LNCaP clone FGC (cell line): ENCODE measurements around the gene MAP4K4.

Experiments used
- DNase-seq: peaks from one replicate; pipeline ENCODE4 v3.0.0-alpha.2; 2011; ENCODE audit warnings: low read depth
- H3K4me3 ChIP-seq: 2 replicates; pipeline ENCODE4 v1.5.1; 2011; ENCODE audit warnings: mild to moderate bottlenecking, low read depth, low read length, control low read depth
- TF ChIP-seq, protein P1 (sequence below): IDR thresholded peaks from 2 replicates; pipeline ENCODE4 v1.5.1; 2012; ENCODE audit warnings: mild to moderate bottlenecking; ENCODE audit not compliant: control insufficient read depth, insufficient read depth; ENCODE audit errors: extremely low read depth

Gene MAP4K4

DNA sequence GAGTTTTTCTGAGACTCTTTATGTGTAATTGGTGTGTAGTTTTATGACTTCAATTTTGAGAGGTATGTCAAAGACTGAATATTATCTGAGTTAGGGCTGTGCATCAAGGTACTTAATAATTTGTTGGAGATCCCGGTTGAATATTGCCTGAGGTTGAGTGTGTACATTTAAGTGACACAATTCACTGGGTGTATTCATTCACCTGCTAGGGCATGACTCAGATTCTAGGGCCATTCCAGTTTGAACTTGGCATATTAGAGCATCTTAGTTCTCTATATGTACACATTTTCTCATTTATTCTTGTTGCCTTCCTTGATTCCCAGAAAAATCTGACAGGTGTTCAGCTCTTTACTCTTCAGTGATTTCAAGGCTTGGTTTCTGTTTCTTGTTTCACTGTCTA, 12.5 kb downstream of the MAP4K4 start:
- no peak for DNase-seq
- TF ChIP-seq, protein P1, sequence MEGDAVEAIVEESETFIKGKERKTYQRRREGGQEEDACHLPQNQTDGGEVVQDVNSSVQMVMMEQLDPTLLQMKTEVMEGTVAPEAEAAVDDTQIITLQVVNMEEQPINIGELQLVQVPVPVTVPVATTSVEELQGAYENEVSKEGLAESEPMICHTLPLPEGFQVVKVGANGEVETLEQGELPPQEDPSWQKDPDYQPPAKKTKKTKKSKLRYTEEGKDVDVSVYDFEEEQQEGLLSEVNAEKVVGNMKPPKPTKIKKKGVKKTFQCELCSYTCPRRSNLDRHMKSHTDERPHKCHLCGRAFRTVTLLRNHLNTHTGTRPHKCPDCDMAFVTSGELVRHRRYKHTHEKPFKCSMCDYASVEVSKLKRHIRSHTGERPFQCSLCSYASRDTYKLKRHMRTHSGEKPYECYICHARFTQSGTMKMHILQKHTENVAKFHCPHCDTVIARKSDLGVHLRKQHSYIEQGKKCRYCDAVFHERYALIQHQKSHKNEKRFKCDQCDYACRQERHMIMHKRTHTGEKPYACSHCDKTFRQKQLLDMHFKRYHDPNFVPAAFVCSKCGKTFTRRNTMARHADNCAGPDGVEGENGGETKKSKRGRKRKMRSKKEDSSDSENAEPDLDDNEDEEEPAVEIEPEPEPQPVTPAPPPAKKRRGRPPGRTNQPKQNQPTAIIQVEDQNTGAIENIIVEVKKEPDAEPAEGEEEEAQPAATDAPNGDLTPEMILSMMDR = no peak
- H3K4me3 ChIP-seq = no peak overlapping the region

DNA sequence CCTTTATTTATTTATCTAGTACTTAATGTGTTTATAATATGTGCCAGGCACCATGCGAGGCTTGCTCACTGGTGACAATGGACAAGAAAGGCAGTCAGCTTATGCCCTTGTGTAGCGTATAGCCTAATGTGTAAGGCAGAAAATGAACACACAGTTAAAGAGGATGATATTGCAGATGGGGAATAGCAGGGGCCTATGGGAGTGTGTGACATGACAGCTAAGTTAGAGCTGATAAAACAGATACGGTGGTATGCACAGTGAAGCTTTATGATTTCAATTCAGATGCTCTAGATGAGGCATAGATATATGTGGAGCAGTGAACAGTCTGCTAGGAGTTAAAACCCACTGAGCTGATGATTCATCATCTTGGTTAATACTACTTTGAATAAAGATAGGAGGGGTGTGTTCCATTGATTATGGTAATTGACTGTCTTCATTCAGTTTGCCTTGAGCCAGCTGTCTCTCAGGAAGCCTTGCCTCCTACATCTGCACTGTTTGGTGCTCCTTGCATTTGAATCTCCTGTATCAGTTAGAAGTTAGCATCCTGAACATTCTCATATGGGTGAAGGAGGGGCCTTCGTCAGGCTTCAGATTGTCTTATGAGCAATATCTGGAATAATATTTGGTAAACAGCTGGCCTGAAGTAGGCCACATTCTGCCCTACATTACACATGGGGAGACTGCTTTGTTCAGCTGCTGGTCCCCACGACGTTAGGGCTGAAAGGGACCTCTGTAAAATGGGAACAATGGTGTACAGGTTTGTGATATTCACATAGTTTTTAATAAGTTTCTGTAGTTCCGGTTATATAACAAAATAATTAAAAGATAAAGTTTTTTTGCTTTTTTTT, 13.2 kb downstream of the MAP4K4 start:
- DNase-seq = no peak
- TF ChIP-seq, protein P1 = no peak
- H3K4me3 ChIP-seq = no peak overlapping the region

DNA sequence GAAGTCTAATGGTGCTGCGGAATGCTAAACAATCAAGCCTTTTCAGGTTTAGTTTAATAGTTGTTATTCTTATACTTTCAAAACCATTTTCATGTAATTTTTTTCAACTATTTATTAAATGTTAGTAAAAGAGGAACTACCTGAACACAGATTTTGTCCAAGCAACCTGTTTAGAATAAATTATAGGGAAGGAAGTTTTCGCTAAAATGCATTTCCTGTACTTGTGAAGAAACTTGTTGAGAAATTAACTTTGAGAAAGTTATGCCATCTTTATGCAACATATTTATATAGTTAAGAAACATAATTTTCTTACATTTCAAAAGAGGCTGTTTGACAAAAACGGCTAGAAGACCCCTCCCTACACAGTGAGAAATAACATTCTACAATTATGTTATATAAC, 16.6 kb downstream of the MAP4K4 start:
- TF ChIP-seq, protein P1 = no peak
- DNase-seq = no peak
- no peak overlapping the region for H3K4me3 ChIP-seq

DNA sequence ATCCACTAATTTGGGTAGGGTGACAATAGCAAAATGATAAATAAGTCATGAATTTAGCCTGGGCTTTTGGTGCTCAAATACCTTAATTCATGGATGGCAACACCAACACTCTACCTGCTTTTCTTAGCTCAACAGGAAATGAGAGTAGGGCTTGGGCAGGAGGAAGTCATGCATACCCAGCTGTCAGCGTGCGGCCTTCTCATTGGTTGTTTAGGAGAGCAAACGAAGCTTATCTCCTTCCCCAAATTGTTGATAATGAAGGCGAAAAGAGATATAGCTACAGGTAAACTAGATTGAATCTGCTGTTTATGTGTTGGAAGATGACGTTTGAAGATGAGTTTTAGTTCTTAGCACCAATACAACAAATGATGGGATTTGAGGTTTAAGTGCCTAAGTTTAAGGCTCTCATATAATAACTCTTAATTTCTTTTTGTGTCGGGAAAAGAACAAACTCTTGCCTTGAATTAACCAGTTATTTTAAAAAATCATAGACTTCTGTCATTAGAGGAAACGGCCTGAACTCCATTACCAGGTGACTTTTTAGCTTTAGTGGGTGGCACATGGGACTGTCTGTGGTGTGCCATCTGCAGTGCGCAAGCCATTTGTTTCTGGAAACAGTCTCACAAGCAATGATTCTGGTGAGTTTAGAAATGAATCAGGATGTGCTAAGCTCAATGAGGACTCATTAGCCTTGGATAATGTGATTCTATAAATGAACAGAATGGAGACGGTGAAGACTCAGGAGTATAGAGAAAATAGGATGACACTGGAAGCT, 19.8 kb downstream of the MAP4K4 start:
- no peak for DNase-seq
- no peak overlapping the region for H3K4me3 ChIP-seq
- TF ChIP-seq, protein P1 = no peak

DNA sequence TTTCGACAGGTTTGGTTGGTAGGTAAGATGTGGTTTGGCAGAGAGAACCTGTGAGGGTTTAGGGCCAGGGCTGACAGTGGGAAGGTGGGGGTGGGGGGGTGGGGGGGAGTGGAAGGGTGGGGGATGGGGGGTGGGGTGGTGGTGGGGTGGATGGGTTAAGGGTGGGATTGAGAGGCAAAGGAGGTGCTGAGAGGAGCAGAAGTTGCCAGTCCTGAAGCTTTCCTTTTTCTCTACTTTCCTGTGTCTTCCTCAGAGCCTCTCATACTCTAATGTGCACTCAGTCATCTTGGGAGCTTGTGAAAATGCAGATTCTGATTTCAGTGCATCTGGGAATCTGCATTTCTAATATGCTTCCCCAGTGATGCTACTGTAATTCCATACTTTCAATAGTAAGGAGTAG, 21.0 kb downstream of the MAP4K4 start:
- no peak for DNase-seq
- no peak overlapping the region for H3K4me3 ChIP-seq
- TF ChIP-seq, protein P1 = no peak

DNA sequence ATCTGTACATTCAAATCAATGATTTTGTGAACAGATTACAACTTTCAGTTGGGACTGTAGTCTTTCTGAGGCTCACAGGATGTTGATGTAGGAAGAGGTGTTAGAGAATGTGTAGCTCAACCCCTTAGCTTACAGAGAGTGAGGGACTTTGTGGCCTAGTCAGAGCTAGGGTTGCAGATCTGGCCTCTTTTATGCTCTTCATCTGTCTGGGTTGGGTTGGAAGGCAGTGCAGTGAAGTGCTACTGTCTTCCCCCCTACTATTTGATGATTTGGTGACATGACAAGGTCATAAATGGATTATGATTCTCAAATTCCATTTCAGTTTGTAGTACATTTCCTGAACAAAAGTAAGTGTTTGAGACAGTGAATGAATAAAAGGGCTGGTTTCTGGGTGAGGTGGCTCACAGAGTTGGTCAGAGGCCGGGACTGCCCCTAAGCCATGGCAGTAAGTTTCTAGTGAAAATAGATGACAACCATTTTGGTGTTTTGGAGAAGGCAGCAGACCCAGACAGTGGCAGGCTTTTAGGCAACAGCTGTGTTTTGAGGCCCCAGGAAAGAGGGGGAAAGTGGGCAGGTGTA, 21.6 kb downstream of the MAP4K4 start:
- no peak overlapping the region for H3K4me3 ChIP-seq
- TF ChIP-seq, protein P1 = no peak
- DNase-seq = no peak
